ENCODE measurements around the gene TMPRSS9.
"Not testable (repeated sequence)": the region's sequence is repeated elsewhere in the genome, so short reads cannot be mapped to it uniquely, and the experiment has no call there.

TMPRSS9 gene

GRCh38 chr19:2441096-2441752, 81.2 kb downstream of the TMPRSS9 start:
- DNase-seq: no peak

GRCh38 chr19:2443116-2443784, 83.2 kb downstream of the TMPRSS9 start:
- no peak for DNase-seq

- DNase-seq: no peak
Measured at GRCh38 chr19:2443785-2444182, 83.7 kb downstream of the TMPRSS9 start.

DNA sequence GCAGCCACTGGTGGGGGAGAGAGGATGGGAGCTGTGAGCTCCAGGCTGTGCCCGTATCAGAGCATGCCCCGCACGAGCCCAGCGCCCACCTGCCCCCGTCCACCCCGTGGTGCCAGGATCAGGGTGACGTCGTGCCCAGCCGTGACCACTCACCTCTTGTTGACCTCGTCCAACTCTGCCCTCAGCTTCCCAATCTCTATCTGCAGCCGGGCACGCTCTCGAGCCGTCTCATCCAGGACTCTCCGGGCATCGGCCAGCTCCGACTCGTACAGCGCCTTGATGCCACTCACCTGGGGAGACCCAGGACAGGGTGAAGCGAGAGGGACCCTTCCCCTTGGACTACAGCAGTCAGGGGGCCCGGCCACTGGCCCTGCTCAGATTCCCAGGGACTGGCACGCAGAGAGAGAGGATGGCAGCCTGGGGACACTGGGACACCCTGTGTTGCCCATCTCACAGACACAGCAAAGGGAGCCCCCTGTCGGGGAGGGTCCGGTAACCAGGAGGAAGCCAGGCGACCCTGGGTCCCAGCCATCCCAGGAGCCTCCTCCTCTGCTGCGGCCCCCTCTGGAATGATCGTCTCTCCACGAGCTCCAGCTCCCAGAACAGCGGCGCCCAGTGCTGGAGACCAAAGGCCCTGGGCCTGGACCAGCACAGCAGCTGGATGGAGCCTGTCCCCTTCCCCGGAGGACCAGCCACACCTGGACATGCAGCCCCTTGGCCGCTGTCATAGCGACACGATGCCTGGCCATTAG, 84.4 kb downstream of the TMPRSS9 start:
- DNase-seq: no peak

DNA sequence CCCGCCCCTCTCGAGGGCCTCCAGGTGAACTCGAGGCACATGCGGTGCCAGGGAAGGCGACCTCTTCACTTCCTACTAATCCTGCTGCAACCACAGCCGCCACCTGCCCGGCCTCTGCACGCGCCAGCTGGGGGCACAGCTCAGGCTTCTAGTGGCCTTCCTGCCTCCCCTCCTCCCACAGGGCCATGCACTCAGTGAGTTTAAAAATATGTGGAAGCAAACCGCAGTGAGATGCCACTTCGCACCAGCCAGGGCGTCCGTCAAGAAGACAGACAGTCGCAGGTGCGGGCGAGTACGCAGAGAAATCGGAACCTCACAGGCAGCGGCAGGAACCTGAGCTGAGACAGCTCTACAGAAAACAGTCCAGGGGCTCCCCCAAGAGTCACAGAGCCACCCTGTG, 86.3 kb downstream of the TMPRSS9 start:
- no peak for DNase-seq

DNA sequence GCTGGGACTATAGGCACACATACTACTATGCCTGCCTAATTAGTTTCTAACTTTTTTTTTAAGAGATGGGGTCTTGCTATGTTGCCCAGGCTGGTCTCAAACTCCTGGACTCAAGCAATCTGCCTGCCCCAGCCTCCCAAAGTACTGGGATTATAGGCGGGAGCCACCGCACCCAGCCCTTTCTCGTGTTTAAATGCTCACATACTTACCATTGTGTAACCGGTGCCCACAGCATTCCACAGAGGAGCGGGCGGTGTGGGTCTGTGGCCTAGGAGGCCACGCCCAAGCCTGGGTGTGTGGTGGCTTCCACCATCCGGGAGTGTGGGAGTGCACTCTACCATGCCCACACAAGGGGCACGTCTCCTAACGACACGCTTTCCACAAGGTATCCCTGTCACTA, 89.0 kb downstream of the TMPRSS9 start:
- DNase-seq: no peak

- no peak for DNase-seq
Measured at GRCh38 chr19:2451138-2451537, 91.1 kb downstream of the TMPRSS9 start.

DNA sequence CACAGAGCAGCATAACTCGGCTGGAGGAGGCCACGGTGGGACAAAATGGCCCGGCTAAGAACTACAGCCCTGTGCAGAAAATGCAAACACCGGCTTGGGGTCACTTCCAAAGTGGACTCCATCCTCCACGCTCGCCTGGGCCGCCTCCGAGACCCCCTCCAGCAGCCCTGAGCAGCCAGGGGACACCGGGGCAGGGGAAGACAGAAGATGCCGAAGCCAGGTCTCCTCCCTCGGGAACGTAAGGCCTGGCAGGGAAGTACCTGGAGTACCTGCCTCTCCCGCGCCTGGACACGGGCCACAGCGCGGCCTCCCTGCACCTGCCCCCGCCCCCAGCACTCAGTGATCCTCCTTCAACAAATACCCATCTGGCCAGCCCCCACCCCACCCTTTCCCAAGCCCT, 91.7 kb downstream of the TMPRSS9 start:
- no peak for DNase-seq

GRCh38 chr19:2453431-2454025, 93.5 kb downstream of the TMPRSS9 start:
- DNase-seq: no peak

DNA sequence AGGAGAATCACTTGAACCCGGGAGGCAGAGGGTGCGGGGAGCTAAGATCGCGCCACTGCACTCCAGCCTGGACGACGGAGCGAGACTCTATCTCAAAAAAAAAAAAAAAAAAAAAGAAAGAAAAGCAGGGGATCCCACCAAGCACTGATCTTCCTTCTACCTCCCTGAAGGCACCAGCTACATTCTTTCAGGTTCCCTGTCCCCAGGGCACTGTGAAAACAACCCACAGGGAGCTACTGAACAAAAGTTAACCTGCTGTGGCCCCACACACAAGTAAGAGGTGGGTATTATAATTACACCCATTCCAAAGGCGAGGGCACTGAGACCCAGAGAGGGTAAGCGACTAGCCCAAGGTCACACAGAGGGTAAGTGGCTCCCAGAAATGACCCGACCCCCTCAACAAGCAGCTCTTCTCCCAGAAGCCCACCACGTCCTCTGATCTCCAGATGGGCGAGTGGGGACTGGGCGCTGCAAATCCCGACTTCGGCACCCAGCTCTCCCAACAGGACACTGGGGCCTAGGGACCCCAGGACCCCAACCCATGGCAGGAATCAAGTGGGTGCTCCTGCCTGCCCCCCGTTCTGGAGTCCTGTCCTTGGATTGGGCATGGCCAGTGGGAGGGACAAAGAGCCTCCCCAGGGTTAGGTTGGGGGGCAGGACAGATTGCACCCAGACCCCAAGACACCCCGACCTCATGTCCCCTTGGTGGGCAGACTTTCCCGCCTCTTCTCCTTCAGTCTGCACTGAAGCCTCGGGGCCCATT, 94.3 kb downstream of the TMPRSS9 start:
- DNase-seq: no peak

GRCh38 chr19:2454962-2455850, 95.1 kb downstream of the TMPRSS9 start:
- DNase-seq: no peak

GRCh38 chr19:2455851-2456570, 95.9 kb downstream of the TMPRSS9 start:
- DNase-seq: no peak

DNA sequence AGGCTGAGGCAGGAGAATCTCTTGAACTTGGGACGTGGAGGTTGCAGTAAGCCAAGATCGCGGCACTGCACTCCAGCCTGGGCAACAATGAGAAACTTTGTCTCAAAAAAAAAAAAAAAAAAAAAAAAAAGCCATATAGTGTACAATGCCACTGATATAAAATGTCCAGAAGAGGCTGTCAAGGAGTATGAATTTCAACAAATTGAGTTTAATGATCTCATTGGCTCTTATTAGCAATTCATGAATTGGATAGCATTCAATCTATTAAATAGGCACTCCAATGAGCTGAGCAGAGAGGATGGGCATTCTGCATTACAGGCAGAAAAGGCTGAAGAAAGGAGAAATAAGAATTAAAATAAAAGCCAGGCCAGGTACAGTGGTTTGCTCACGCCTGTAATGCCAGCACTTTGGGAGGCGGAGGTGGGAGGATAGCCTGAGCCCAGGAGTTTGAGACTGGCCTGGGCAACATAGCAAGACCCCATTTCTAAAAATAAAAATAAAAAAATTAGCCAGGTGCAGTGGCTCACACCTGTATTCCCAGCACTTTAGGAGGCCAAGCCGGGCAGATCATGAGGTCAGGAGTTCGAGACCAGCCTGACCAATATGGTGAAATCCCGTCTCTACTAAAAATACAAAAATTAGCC, 97.5 kb downstream of the TMPRSS9 start:
- no peak for DNase-seq

DNA sequence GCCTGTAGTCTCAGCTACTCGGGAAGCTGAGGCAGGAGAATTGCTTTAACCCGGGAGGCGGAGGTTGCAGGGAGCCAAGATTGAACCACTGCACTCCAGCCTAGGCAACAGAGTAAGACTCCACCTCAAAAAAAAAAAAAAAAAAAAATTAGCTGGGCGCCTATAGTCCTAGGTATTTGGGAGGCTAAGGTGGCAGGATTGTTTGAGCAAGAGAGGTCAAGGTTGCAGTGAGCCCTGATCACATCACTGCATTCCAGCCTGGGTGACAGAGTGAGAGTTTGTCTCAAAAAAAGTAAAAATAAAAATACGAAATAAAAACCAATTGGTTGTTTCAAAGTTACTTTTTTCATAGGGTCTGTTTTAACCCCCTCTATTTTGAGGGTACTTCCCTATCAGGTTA, 98.0 kb downstream of the TMPRSS9 start:
- no peak for DNase-seq

GRCh38 chr19:2458776-2459175, 98.7 kb downstream of the TMPRSS9 start:
- not testable (repeated sequence) for DNase-seq

DNA sequence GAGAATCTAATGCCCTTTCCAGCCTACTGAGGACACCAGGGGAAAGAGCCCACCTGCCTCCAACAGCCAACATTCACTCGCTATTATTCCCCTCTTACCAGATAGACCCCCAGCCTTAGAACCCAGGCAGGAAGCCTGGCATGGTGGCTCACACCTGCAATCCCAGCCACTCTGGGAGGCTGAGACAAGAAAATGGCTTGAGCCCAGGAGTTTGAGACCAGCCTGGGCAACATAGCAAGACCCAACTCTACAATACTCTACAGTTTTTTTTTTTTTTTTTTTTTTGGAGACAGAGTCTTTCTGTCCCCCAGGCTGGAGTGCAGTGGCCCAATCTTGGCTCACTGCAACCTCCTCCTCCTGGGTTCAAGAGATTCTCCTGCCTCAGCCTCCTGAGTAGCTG, 100.2 kb downstream of the TMPRSS9 start:
- no peak for DNase-seq

DNA sequence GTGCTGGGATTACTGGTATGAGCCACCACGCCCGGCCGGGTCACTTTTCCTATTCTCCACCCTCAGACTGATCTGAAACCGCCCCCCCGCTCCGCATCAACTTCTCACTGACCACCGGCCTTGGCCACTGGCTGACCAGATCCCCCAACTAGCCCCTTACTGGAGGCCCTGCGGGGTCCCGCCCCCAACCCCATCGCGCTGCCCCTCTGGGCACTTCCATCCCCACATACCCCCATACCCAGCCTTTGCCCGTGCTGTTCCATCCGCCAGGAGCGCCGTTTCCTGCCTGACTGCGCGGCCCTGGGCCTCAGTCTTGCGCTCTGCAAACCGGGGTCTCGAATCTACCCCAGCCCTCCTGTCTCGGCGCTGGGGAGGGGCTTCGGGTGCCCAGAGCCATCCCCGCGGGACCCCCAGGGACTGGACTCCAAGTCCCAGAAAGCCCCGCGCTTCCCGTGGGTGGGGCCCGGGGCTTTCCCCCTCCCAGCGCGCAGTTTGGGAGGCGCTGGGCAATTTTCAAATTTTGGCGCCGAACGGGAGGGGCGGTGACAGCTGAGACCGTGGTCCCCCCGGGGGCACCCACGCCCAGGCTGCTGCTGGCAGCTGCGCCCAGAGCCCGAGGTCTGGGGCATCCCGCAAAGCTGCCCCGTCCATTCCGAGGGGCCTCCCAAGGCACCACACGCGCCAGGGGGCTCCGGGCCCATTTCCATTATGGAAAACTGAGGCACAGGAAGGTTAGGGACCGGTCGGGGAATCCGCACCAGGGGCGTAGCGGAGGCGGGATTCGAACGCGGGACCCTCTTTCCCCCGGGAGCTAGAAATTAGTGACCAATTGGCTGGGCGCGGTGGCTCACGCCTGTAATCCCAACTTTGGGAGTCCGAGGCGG, 101.9 kb downstream of the TMPRSS9 start:
- peak; percentile 76 for DNase-seq

DNA sequence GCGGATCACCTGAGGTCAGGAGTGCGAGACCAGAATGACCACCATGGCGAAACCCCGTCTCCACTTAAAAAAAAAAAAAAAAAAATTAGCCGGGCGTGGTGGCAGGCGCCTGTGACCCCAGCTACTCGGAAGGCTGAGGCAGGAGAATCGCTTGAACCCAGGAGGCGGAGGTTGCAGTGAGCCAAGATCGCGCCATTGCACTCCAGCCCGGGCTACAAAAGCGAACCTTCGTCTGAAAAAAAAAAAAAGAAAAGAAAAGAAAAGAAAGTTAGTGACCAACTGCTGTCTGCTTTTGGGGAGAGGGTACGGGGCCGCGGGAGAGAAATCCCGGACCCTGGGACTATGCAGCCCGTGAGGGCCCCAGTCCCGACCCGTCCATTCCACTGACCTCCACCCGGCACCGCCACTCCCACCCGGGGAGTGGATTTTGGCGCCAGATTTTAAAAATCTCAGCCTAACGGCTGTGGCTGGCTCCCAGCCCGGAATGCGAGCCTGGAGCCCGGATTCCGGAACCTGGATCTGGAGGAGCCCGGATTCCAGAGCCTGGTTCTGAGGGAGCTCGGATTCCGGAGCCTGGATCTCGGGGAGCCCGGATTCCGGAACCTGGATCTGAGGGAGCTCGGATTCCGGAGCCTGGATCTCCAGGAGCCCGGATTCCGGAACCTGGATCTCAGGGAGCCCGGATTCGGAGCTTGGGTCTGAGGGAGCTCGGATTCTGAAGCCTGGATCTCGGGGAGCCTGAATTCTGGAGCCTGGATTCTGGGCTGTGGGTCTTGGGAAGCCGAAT, 102.8 kb downstream of the TMPRSS9 start:
- DNase-seq: peak; percentile 97

GRCh38 chr19:2463694-2464093, 103.6 kb downstream of the TMPRSS9 start:
- not testable (repeated sequence) for DNase-seq

Data from fibroblast of upper back skin (primary cell).